ENCODE data around the gene TVP23A.
A peak's percentile ranks its signal among the peaks of the same experiment; 100 is the strongest.

The TVP23A gene

DNA sequence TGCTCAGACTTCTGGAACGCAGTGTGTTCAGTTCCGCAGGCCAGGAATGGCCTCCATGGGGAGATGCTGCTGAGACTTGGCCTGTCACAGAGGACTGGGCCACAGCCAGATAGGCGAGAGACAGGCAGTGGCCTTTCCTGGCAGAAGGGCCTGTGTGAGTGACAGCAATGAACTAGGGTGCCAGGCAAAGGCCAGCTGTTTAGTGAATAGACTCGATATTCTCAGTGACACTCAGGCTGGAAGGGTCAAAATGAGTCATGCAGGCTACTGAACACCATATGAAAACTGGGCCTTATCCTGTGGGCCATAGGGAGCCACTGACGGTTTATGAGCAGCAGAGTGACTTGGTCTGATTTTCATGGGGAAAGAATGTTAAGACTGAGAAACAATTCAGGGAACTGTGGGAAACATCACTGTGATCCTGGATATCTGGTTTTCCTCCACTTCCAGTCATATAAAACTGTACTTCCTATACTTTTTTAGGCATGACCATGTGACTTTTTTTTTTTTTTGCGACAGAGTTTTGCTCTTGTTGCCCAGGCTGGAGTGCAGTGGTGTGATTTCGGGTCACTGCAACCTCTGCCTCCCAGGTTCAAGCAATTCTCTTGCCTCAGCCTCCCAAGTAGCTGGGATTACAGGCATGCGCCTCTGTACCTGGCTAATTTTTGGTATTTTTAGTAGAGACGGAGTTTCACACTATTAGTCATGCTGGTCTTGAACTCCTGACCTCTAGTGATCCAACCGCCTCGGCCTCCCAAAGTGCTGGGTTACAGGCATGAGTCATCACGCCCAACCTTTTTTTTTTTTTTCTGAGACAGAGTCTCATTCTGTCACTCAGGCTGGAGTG, 80.1 kb downstream of the TVP23A start:
- ChIA-PET CTCF (interaction anchor here (0.6 to 8.2 kb wide), 16 partner anchors 9 to 482 kb away, joined by 3 to 242 read pairs (median 6); partner anchors contain the start of gene EMP2), POLR2A (interaction anchor here (0.7 kb wide), 1 partner anchor 1645 kb away, joined by 3 read pairs; no protein-coding TSS in a partner anchor)
- H3K4me3 ChIP-seq (ENCODE audit: low read depth, low read length): no peak overlapping the region
- DNase-seq (ENCODE audit: low read depth, low spot score): no peak
- no peak for TF ChIP-seq CTCF (IDR thresholded peaks at IDR 0.05; ENCODE audit: insufficient read depth, low read length, missing control alignments)

DNA sequence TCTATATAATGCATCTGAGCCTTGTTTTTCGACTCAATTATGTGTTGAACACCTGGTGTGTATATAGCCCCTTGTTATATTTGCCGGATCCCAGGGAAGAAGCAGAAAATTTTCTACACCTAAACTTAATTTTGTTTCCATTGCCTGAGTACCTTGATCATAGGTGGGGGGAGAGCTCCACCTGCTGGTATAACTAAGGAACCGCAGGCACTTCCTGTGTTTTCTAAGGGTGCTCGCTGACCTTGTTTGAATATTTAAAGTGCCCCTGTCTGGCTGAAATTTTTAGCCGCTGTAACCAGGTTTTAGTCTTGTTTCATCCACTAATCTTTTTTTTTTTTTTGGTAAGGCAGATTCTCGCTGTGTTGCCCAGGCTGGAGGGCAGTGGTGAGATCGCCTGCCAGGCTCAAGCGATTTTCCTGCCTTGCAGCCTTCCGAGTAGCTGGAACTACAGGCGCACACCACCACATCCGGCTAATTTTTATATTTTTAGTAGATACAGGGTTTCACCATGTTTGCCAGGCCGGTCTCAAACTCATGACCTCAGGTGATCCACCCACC, 81.4 kb downstream of the TVP23A start:
- ChIA-PET POLR2A (no interaction called here), CTCF (interaction anchor here (0.6 to 8.2 kb wide), 27 partner anchors 8 to 1601 kb away, joined by 3 to 242 read pairs (median 4); no protein-coding TSS in a partner anchor)
- TF ChIP-seq CTCF (IDR thresholded peaks at IDR 0.05; ENCODE audit: insufficient read depth, low read length, missing control alignments): peak; percentile 75
- DNase-seq (ENCODE audit: low read depth, low spot score): no peak
- no peak overlapping the region for H3K4me3 ChIP-seq (ENCODE audit: low read depth, low read length)

DNA sequence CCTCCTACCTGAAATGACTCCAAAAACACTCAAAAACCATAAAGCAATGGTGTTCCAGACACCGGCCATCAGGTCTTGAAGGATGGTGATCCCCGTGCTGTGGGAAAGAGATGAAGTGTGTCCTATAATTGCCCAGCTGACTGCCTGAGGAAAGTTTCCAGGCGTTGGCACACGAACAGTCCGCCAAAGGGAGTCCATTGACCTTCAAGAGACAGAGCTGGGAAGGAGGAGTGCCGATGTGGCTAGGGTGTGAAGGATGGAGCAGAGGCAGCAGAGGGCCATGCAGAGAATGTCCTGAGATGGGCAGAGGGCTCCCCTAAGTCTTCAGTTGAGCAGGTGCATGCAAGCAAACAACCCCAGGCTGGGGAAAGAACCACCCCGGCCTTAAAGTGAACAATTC, 86.8 kb downstream of the TVP23A start:
- no peak overlapping the region for H3K4me3 ChIP-seq (ENCODE audit: low read depth, low read length)
- DNase-seq (ENCODE audit: low read depth, low spot score): no peak
- POLR2A ChIA-PET: no interaction called here
- TF ChIP-seq CTCF (IDR thresholded peaks at IDR 0.05; ENCODE audit: insufficient read depth, low read length, missing control alignments): no peak
- CTCF ChIA-PET: interaction anchor here (1.2 to 2.6 kb wide), 3 partner anchors 209 to 474 kb away, joined by 5 to 26 read pairs (median 6); no protein-coding TSS in a partner anchor

GRCh38 chr16:10729104-10730048, 89.2 kb downstream of the TVP23A start:
- POLR2A ChIA-PET: no interaction called here
- no peak for DNase-seq (ENCODE audit: low read depth, low spot score)
- TF ChIP-seq CTCF (IDR thresholded peaks at IDR 0.05; ENCODE audit: insufficient read depth, low read length, missing control alignments): no peak
- H3K4me3 ChIP-seq (ENCODE audit: low read depth, low read length): no peak overlapping the region
- CTCF ChIA-PET: interaction anchor here (0.6 to 0.8 kb wide), 2 partner anchors 8 to 216 kb away, joined by 3 to 4 read pairs; no protein-coding TSS in a partner anchor

DNA sequence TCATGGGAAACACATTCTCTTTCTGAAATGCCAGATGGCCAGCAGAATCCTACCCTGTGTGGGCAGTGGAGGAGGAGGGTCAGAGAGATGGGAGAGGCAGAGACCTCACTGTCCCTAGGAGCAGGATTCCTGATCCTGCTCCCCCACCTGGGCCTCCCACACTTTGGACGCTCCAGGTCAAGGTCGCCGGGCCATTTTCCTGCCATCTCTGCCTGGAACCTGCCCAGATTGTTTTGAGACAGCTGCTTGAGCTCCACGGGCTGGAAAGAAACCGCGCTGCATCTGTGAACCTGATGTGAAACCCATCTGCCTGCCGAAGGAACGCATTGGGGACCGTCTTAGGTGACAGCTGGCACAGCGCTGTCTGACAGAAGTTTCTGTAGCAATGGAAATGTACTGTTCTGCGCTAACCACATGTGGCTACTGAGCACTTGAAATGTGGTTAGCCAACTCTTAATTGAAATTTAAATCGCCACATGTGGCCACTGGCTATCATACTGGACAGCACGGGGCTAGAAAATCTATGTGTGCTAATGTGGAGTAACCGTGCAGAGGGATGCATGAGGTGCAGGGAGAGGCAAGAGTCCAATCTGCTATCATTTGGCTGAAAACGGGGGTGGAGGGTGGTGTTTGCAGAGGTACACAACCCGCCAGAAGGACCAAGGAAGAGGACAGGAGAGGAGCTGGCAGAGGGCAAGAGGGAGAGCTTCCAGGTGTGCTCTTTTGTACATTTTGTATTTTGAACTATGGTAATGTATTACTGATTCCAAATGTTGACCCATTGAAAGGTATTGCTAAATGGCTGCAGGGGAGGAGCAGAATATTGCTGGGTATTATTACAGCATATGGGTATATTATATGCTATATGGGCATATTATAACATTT, 90.3 kb downstream of the TVP23A start:
- POLR2A ChIA-PET: no interaction called here
- CTCF ChIA-PET: interaction anchor here (0.6 to 0.8 kb wide), 2 partner anchors 9 to 215 kb away, joined by 3 to 4 read pairs; no protein-coding TSS in a partner anchor
- no peak for DNase-seq (ENCODE audit: low read depth, low spot score)
- no peak overlapping the region for H3K4me3 ChIP-seq (ENCODE audit: low read depth, low read length)
- TF ChIP-seq CTCF (IDR thresholded peaks at IDR 0.05; ENCODE audit: insufficient read depth, low read length, missing control alignments): no peak

Measured in AG04449 (cell line).